ENCODE data around the gene BTBD1. TPM values are rescaled to one million over a fixed set of nuclear protein-coding genes. Genes with fewer than 3 reads are reported as not detected.
"Not testable (repeated sequence)": the region's sequence is repeated elsewhere in the genome, so short reads cannot be mapped to it uniquely, and the experiment has no call there.

BTBD1 gene
- total RNA-seq, 1 donor from 2014 or later: 155 TPM

DNA sequence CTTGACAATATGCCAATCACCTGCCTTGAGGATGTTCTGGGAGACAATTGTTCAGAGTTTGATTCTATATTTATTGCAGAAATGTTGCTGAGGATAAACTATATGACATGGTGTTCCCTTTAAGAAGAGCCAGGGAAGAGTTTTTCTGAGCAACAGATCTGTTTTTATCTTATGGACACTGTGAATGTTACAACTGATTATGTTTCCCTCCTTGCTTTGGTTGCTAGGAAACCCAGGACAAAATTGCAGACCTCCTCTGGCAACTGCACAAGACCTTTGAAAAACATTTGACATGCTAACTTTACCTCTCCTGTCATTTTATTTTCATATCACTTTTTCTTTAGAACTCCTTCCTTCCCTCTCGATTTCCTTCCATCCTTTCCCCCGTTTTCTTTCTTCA lies 32.2 kb upstream of the BTBD1 start:
- ATAC-seq: peak; percentile 52
- intact Hi-C loops (cut with micrococcal nuclease): no loop called here
- DNase-seq: no peak

DNA sequence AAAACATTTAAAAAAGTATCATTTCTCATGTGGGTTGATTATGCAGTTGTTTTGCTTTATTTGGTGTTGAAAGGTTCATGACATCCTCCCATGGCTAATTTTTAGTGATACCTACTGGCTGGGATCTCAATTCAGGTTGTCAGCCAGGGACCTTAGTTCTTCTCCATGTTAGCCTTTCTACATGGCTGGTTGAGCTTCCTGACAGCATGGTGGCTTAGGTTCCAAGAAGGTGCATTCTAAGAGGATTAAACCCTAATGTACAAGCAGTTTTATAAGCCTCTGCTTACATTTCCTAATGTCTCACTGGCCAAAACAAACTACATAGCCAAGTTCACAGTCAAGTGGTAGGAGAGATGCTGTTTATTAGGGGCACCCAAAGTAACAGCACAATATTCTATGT lies 31.0 kb upstream of the BTBD1 start:
- intact Hi-C loops (cut with micrococcal nuclease): no loop called here
- DNase-seq (no peak), ATAC-seq (no peak)

GRCh38 chr15:83094583-83094982 lies 27.5 kb upstream of the BTBD1 start:
- DNase-seq (no peak), ATAC-seq (no peak)
- intact Hi-C loops (cut with micrococcal nuclease): no loop called here

- DNase-seq (no peak), ATAC-seq (peak; percentile 79)
- intact Hi-C loops (cut with micrococcal nuclease): no loop called here
Measured at GRCh38 chr15:83092309-83092976, 25.4 kb upstream of the BTBD1 start.

DNA sequence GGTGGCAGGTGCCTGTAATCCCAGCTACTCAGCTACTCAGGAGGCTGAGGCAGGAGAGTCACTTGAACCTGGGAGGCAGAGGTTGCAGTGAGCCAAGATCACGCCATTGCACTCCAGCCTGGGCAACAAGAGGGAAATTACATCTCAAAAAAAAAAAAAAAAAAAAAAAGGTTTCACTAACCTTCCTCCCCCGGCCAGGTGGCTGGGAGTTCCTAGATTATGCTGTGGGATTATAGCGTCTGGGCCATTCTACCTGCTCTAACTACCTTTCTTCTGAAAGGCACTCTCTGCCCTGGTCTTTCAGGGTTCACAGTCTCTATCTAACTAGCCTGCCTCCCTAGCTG lies 24.9 kb upstream of the BTBD1 start:
- intact Hi-C loops (cut with micrococcal nuclease); ATAC-seq; DNase-seq: not testable (repeated sequence)

DNA sequence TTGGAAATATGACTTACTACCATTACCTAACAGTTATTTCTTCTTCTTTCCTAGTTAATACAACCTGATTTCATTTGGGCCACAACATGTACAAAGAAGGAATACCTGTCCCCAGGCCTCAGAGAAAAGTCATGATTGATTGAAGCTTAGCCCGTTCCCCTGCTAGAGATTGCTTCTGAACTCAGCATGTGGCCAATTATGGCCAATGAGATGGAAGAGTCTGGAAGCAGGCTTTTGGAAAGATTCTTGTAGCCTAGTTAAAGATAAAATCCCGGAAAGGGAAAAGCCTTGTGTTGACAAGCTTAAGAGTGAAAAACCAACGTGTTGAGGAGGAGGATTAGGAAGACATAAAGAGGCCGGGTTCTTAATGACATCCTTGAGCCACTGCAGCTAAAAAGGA lies 23.4 kb upstream of the BTBD1 start:
- ATAC-seq (no peak), DNase-seq (no peak)
- intact Hi-C loops (cut with micrococcal nuclease): no loop called here

DNA sequence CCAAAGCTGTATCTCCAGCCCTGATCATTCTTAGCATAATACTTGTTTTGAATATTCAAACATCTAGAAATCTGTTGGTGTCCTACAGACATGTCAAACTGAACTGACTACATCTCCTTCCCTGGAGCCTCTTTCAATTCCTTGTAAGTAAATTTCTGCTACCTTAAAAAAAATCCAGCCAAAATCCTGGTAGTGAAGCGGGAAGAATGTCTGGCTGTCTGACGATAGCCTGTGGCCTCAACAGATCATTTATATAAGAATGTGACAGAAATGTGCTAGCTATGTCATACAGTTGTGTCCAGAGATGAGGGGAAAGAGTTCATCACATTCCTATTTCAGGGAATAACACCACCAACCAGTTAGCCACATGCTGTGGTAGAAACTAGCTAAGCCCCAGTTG lies 21.8 kb upstream of the BTBD1 start:
- intact Hi-C loops (cut with micrococcal nuclease): no loop called here
- ATAC-seq (no peak), DNase-seq (no peak)

- DNase-seq: no peak
- no peak for ATAC-seq
- intact Hi-C loops (cut with micrococcal nuclease): no loop called here
Measured at GRCh38 chr15:83087576-83087975, 20.5 kb upstream of the BTBD1 start.

- ATAC-seq; DNase-seq; intact Hi-C loops (cut with micrococcal nuclease): not testable (repeated sequence)
Measured at GRCh38 chr15:83085864-83086552, 19.0 kb upstream of the BTBD1 start.

GRCh38 chr15:83085461-83085860 lies 18.4 kb upstream of the BTBD1 start:
- intact Hi-C loops (cut with micrococcal nuclease); ATAC-seq; DNase-seq: not testable (repeated sequence)

DNA sequence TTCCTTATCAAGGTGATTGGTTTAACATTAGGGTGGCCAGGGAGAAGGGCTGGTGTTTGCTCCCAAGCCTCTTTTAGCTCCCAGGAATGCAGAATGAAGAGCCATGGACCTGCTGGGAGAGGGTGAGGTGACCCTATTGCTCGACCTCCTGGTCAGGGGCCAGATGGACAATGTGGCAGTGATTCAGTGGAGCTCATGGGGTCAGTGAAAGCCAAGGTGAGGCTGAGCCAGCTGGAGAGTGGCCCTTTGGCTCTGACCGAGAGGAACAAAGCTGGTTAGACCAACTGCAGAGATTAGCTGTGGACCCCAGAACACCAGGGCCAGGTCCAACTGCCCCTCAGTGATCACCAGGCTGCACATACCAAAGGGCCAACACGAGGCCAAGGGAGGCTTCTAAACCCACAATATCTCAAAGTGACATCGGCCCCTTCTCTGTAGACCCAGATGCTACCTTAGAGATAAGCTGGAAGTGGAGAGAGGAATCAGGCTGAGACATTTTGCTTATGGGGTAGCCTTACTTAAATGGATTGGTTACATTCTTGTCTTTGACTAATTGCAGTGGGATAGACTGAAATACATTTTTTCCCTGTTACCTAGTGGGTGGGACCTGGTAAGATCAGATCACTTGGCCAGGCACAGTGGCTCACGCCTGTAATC lies 15.8 kb upstream of the BTBD1 start:
- DNase-seq (no peak), ATAC-seq (no peak)
- intact Hi-C loops (cut with micrococcal nuclease): no loop called here

DNA sequence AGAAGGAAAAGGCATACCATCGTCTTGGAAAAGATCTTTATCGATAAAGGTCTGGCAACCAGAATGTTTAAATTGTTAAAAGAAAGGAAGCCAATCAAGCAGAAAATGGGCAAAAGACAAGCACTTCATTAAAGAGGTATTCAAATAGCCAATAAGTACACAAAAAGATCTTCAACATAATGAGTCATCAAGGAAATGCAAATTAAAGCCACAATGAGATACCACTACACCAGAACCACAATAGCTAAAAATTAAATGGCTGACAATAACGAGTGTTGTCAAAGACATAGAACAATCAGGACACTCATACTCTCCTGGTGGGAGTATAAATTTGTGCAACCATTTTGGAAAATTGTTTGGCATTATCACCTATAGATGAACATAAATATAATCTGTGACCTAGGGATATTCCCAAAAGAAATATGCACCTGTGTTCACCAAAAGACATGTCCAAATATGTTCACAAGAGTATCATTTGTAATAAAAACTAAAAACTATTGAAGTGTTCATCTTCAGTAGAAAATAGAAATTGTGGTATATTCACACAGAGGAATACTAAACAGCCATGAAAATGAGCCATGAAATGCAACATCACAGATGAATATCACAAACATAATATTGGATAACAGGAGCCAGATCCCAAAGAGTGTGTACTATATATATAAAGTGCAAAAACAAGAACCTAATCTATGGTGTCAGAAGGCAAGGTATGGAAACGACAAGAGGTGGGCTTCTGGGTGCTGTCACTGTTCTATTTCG lies 14.4 kb upstream of the BTBD1 start:
- intact Hi-C loops (cut with micrococcal nuclease): no loop called here
- no peak for ATAC-seq
- DNase-seq: no peak

GRCh38 chr15:83078712-83079111 lies 11.7 kb upstream of the BTBD1 start:
- ATAC-seq (no peak), DNase-seq (no peak)
- intact Hi-C loops (cut with micrococcal nuclease): no loop called here

GRCh38 chr15:83077491-83078230 lies 10.6 kb upstream of the BTBD1 start:
- ATAC-seq: peak; percentile 82
- intact Hi-C loops (cut with micrococcal nuclease): no loop called here
- no peak for DNase-seq

DNA sequence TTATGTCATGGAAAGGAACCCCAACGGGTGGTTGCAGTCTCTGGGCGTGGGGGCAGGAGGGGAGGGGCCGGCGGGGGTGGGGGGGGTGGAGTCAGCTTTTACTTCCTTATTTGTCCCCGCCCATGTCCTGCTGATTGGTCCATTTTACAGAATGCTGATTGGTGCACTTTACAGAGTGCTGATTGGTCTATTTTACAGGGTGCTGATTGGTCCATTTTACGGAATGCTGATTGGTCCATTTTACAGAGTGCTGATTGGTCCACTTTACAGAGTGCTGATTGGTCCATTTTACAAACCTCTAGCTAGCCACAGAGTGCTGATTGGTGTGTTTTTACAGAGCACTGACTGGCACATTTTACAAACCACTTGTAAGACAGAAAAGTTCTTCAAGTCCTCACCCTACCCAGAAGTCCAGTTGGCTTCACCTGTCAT lies 2.2 kb upstream of the BTBD1 start:
- intact Hi-C loops (cut with micrococcal nuclease); ATAC-seq; DNase-seq: not testable (repeated sequence)

GRCh38 chr15:83068054-83068453 lies 1.0 kb upstream of the BTBD1 start:
- DNase-seq: no peak
- intact Hi-C loops (cut with micrococcal nuclease): no loop called here
- ATAC-seq: no peak

- intact Hi-C loops (cut with micrococcal nuclease): no loop called here
- DNase-seq (no peak), ATAC-seq (no peak)
Measured at GRCh38 chr15:83067638-83067962, 548 bp upstream of the BTBD1 start.

DNA sequence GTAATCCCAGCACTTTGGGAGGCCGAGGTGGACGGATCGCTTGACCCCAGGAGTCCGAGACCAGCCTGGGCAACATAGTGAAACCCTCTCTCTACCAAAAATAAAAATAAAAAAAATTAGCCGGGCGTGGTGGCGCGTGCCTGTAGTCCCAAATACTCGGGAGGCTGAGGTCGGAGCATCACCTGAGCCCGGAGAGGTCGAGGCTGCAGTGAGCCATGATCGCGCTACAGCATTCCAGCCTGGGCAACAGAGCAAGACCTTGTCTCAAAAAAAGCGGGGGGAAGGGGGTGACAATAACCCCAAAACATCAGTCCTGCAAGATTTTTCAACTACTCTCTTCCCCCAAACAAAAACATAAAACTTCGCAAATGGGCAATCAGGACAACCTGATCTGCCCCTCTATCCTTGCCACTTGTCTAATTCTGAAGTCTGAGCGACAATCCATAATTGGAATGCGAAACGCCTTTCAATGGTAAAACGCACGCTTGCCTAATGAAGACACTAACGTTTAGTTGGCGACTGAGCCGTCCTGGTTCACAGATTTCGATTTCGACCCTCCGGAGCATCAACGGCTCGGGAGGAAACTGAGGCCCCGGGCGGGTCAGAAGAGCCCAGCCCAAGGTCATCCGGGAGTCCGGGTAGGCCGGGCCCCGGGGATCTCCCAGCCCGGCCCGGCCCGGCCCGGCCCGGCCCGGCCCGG lies 868 bp downstream of the BTBD1 start:
- no peak for DNase-seq
- ATAC-seq: no peak
- intact Hi-C loops (cut with micrococcal nuclease): no loop called here

DNA sequence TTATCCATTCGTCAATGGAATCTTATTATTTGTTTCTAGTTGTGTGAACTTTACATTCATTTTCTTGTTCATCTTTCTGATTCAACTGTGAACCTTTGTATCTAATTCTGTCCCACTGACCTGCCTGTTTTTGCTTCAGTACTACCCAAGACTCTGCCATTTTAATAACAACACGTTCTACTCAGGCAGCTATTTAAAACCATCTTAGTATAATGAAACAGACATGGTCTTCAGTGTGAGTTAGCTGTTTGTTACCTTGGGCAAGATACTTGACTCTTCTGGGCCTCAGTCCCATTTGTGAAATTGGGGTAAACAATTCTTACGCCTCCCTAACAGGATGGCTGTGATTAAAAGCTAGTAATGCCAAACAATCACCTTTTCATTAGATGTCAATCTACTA lies 1.6 kb downstream of the BTBD1 start:
- ATAC-seq: no peak
- intact Hi-C loops (cut with micrococcal nuclease): no loop called here

More for the DNA sequence above, 1.6 kb downstream of the BTBD1 start:
- no peak for DNase-seq

Data from left ventricle myocardium superior (tissue), 1 donor.